Inflammatory macrophage treated with lipopolysaccharide for 4 hours (primary cell): ENCODE results near the gene DNAJC27.
A peak's percentile ranks its signal among the peaks of the same experiment; 100 is the strongest.

ENCODE experiments used
- DNase-seq: peaks from one replicate; pipeline ENCODE4 v3.0.0-alpha.2; 2020

Gene DNAJC27

DNA sequence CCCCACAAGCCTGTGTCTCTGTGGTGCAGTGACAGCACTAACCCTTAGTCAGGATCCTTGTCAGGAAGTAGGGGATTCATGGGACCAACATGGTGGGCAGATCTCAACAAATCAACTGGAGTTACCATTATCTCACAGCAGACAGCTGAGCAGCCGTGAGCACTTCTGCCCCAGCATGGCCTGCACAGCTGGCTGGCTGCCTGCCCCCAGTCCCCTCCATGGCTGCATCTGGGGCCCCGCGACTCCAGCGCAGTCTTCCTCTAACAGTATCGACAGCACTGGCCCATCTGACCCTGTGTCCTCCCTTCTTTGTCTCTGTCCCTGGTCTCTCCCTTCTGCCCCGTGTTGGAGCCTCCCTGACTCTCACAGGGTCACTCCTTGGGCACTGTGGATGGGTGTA, 47.0 kb downstream of the DNAJC27 start:
- DNase-seq, result no peak

GRCh38 chr2:24924266-24924665, 47.5 kb downstream of the DNAJC27 start:
- no peak for DNase-seq

- no peak for DNase-seq
Observed at GRCh38 chr2:24923106-24923505, 48.6 kb downstream of the DNAJC27 start.

DNA sequence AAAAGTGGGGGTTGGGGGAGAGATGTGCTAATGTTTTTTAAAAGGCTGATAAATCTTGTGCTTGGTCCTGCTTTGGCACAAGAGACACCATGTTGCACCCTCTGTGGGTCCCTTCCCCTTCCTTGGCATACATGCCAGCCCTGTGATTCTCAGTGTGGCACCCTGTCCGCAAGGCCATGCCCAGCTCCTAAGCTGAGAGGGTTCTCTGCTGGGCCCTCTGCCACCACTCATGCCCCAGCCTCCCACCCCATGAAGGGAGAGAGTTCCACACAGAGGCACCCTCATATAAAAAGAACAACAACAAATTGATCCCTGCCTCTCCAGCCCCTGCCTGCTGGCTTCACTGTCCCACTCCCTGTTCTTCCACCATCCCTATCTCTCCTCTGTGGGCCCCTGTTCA, 49.2 kb downstream of the DNAJC27 start:
- no peak for DNase-seq

DNA sequence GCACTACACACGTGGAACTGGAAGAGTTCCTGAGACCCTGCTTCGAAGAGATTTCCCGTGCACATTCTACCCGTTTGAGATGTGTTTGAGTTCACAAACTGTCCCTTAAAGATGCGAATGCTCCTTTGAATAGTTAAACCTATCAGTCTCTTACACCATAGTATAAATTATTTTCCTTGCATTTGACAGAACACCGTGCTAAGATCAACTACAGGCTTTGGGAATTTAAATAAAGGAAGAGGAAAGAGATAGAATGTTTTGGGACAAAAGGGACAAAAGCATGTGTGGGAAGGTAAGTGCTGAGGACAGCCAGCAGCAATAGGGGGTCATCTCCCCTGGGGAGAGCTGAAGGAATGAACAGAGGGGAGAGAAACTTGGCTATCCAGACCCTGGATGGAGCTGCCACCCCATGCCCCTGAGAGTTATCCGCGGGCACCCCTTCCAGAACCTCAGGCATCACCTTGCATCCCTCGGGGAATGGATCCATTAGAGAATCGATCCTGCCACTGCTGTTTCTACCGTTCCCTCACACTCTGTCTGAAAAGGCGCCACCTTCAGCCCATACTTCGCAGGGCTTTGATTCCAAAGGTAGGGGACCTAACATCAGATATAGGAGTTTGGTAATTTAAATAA, 50.8 kb downstream of the DNAJC27 start:
- no peak for DNase-seq

DNA sequence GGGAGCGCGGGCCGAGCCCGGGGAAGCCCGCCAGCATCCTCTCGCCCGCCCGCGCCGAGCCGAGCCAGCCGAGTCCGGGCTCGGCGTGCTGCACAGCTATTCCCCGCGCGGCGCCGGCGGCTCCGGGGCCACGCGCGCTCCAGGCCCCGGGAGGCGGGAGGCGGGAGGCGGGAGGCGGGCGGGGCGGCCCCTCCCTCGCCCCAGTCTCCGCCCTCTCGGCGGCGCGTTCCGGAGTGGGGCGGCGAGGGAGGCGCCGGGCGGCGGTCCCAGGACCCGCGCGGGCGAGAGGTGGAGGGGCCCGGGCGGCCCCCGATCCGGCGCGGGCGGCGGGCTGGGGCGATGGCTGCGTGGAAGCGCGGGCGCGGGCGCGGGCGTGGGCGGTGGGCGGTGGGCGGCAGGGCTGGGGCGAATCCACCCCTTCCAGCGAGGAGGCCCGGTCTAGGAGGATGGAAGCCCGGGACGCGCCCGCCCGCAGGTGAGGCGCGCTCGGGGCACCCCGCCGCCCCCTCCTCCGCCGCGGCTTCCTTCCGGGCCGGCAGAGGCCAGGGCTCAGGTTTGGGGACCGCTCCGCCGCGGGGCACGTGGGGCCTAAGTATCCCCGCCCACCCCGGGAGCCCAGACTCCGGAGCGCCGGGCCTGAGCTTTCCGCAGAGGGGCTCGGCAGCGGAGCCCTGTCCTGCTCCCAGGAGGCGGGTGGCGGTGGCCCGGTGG, 51.5 kb downstream of the DNAJC27 start, which contains the start of gene ADCY3:
TSS of gene ADCY3 (minus strand) at position 140 of the 711 bp plus-strand sequence. CDS start 1,250 bp downstream, outside the sequence.
- peak; percentile 48 for DNase-seq

DNA sequence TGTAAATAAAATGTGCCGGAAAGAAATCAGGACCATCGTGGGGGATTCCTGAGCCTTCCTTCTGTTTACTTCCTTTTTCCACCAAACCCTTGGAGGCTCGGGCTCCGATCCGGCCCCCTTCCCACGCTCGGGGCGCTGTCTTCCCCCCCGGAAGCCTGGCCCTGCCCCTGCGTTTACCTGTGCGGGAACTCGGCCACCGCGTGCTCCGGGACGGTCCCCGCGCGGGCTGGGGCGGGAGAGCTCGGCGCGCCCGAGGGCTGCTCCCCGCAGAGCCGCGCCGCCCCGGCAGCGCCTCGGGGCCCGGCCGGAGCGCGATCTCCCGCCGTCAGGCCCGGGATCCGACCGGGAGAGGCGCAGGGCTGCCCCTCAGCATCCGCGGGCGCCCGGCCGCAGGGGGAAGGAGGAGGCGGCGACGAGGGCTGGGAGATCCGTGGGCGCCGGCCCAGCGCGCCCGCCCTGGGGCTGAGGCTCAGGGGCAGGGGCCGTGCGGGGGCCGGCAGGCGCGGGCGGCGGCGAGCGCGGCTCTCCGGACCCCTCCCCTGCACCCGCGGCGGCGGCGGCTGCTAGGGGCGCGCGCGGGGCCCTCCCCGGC, 52.2 kb downstream of the DNAJC27 start:
- DNase-seq, result no peak

DNA sequence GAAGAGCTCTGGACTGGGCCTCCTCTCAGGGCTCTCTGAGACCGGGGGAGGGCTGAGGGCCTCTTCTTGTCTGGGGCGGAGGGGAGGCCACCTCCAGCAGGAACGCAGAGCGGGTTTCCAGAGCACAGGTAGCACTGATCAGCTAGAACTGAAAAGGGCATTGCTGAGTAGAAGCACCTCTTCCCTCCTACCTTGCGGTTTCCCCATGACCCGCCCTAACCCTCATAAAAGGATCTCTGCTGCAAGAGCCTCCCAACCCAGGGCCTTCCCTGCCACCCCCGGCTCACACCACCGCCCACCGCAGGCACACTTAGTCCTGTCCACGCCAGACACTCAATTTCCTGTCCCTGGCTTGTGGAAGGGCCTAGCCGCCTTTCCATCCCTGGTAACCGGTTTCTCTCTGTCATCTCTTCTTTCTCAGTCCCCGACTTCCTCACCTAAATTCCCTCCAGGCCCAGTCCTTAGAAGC, 52.7 kb downstream of the DNAJC27 start:
- DNase-seq, result peak; percentile 24

DNA sequence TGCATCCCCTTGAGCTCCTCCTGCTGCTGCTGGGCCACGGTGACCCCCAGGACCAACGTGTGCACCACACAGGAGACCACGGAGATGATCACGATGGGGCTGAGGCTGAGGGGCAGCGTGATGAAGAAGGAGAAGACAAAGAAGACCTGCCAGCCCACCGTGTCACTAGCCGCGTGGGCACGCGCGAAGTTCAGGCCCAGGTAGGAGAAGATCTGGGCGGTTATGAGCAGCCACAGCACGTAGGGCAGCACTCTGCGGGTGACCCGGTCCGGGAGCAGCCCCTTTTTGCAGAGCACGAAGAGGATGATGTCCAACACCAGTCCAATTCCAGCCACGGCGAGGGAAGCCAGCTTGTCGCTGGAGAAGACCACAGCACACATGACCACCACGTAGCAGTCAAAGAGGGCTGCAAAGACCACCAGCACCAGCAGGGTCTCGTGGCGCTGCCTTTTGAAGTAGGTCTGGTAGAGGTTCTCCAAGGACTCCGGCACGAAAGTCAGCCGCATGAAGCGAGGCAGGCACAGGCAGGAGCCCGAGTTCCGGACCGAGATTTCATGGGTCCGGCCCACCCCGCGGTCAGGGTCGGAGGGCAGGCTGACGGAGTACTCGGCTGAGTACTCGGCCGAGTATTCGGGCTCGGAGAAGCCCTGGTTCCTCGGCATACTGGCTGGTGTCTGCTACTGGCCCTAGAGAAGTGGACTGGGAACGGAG, 53.3 kb downstream of the DNAJC27 start:
- DNase-seq, result no peak

DNA sequence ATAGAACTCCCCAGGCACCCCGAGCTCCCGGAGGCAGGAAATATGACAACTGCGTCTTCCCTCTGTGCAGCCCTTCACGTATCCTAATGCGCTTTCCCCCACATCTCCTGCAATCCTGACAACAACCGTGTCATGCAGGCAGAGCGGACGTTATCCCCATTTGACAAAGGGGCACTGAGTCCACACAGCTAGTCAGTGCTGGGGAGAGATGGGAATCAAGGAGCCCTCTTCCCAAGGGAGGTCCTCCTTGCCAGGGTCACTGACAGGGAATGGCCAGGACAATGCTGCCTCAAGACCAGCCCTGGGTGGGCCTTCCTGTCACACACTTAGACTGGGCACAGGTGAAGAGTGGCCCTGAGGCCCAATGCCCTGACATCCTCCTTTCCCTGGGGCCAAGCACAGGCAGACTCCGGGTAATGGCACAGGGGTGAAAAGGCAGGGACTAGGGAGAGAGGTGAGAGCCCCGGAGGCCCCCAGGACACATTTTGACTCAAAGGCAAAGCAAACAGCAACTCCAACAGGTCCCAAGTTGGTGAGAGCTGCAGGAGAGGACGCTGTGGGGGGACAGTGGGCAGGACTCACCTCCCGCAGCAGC, 53.9 kb downstream of the DNAJC27 start:
- no peak for DNase-seq

- DNase-seq, result peak; percentile 67
Observed at GRCh38 chr2:24917086-24917485, 54.7 kb downstream of the DNAJC27 start.

GRCh38 chr2:24915796-24916195, 56.0 kb downstream of the DNAJC27 start:
- no peak for DNase-seq

DNA sequence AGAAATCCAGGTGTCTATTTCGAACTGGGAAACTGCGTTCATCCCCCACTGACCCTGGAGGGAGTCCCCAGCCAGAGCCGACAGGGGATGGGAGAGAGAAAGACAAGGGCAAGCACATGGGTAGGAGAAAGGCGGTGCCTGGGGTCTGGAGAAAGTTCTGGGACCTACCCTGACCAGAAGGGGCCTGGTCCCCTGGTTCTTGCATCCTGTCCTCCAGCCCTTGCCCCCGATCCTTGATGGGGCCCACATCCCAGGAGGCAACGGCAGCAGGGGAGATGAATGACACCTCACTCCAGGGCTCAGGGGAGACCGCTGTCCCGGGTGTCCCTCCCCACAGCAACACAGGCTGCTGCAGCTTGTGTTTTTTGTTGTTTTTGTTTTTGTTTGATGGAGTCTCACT, 56.6 kb downstream of the DNAJC27 start:
- no peak for DNase-seq

GRCh38 chr2:24914713-24915112, 57.0 kb downstream of the DNAJC27 start:
- DNase-seq, result no peak

GRCh38 chr2:24913911-24914310, 57.8 kb downstream of the DNAJC27 start:
- no peak for DNase-seq

GRCh38 chr2:24912986-24913385, 58.8 kb downstream of the DNAJC27 start:
- no peak for DNase-seq

- DNase-seq, result no peak
Observed at GRCh38 chr2:24912523-24912922, 59.2 kb downstream of the DNAJC27 start.

- DNase-seq, result no peak
Observed at GRCh38 chr2:24910245-24910644, 61.5 kb downstream of the DNAJC27 start.

GRCh38 chr2:24909555-24910177, 62.1 kb downstream of the DNAJC27 start:
- no peak for DNase-seq

DNA sequence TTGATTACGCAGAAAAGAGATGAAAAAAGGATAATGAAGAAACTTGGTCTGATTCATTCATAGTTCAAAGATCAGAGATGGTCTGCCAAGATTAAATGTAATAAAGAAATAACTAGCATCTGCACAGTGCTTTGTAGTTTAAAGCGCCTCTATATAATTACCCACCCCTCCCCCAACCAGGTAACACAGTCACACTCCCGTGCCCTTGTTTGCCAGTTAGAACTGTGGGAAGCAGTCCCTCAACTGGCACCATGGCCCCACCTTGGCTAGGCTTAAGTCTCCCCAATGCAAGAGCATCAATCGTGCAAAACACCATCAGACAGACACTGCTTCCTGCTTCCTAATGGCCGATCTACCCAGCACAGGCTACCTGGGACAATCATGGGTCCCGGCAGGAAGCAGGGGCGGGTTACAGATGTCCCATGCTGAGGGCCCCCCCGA, 63.3 kb downstream of the DNAJC27 start:
- DNase-seq, result no peak

DNA sequence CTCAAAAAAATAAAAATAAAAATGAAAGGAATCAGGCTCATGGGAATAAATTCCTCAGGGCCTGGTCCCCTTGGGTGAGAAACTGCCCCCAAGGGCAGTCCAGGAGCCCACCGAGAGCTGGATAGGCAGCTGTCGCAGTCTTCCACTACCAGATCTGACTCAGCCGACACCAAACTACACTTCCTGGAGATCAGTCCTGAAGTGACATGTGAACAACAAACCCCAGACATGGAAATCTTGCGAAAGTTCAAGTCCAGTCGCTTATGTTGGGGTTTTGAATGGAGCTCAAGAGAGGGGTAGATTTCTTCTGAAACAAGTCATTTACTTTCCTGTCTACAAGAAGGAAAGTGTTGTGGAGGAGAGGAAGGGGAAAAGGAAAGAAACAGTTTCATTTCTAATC, 64.6 kb downstream of the DNAJC27 start:
- peak; percentile 55 for DNase-seq

DNA sequence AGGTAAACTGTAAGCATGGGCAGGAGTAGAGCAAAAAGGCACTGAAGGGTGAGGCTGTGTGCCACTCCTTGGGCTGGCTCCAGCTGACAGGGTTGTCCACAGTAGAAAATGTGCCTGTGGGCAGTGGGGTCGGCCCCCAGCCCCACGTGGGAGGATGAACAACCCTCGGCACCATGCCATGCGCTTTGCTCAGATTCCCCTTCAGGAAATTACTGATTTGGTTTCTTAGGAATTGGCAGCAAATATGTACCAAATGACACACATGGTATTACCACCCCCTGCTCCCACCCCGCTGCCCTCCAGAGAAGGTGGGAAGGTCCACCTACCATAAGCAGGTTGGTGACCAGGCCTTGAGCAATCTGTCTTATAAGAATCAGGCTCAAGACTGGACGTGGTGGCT, 65.3 kb downstream of the DNAJC27 start:
- DNase-seq, result no peak
